GM04503 (cell line): ENCODE results near the gene LAMC1.

Experiments
- DNase-seq: peaks from one replicate; pipeline ENCODE4 v3.0.0-alpha.2; 2012; ENCODE audit warnings: low read depth

Gene LAMC1

GRCh38 chr1:183021405-183022201, 1.6 kb upstream of the LAMC1 start:
- DNase-seq, result no peak

DNA sequence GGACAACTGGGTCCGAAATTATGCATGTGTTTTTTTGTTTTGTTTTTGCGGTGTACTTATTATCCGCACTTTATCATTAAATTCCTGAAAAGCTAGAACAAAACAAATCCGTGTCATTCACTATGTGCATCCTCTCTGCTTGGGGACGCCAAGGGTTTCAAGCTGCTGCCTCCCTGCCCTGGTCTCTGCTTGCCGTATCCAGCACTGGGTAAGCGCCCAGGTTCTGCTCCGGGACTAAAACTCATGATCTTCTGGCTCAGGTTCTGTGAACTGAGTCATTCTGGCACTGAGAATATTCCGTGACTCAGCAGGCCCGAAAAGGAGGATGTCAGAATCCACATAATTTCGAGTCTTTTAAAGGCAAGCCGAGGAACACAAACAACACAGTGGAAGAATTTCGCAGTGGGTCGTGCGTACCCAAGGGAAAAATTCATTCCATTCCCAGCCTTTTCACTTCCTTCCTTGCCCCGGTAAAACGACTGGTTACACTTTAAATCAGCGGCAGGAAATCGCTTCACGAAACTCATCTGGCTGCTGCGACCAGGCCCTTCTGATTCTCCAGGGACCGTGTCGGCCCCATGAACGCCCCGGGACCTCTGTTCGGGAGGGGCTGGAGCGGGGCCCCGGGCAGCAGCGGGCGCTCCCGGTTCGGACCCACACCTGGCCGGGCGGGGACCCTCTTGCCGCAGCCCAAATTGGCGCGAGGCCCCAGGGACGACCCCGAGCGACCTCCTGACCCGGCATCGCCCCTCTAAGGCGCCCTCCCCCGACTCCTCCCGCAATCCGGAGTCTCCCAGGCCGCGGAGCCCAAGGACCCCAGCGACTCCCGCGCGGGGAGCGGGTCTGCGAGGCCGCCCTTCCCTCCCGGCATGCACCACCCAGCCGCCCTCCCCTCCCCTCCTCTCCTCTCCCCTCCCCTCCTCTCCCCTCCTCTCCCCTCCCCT, 746 bp upstream of the LAMC1 start:
- peak; percentile 98 for DNase-seq

DNA sequence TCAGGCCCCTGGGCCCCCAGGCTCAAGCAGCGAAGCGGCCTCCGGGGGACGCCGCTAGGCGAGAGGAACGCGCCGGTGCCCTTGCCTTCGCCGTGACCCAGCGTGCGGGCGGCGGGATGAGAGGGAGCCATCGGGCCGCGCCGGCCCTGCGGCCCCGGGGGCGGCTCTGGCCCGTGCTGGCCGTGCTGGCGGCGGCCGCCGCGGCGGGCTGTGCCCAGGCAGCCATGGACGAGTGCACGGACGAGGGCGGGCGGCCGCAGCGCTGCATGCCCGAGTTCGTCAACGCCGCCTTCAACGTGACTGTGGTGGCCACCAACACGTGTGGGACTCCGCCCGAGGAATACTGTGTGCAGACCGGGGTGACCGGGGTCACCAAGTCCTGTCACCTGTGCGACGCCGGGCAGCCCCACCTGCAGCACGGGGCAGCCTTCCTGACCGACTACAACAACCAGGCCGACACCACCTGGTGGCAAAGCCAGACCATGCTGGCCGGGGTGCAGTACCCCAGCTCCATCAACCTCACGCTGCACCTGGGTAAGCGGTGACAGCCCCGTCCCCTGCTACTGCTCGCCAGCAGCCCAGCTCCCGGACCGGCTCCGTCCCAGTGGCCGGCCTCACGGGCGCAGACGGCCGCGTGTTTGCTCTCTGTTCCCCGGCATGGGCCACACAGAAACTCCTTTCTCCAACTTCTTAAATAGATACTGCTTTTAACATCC, 539 bp downstream of the LAMC1 start:
- DNase-seq, result no peak

GRCh38 chr1:183024317-183025009, 1.2 kb downstream of the LAMC1 start:
- DNase-seq, result no peak

GRCh38 chr1:183025010-183025337, 1.8 kb downstream of the LAMC1 start:
- no peak for DNase-seq

DNA sequence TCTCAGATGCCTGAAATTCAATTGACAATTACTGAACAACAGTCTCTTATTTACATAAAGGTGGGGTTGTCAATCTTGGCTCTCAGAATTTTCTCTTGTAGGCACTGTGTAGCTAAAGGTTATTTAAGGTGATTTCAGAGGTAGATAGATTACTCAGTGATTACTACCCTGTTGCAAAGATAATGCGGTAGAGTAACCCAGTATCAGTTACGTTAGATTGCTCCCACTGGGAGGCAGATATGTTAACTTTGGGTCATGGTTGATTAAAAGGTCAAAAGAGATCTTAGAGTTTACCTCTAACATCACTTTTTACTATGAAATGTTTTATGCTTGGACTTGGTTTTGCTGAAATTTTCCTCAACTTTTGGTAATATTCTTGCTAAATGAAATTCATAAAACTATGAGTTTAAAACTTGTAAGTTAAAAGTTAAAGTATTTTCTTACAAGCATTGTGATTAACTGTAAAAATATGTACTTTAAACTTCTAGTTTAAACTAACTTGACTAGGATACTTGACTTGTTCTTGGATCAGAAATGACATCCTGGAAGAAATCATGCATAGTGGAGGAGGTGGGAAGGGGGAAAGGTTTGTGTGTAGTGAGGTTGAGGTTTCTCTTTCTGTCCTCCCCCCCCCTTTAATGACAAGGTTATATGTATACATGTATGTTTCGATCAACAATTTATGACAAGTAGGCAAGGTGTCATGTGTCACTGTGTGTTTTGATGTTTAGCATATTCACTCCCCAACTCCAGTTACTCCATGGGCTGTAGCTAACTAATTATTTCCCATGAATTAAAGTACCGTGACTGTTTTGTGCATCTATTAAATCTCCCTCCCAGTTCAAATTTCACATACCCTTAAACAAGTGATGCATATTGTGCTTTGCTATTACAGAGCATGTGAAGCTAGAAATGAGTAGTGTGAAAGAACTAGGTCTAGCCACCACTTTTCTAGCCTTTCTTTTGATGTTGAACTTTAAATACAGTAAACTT, 2.9 kb downstream of the LAMC1 start:
- DNase-seq, result no peak

DNA sequence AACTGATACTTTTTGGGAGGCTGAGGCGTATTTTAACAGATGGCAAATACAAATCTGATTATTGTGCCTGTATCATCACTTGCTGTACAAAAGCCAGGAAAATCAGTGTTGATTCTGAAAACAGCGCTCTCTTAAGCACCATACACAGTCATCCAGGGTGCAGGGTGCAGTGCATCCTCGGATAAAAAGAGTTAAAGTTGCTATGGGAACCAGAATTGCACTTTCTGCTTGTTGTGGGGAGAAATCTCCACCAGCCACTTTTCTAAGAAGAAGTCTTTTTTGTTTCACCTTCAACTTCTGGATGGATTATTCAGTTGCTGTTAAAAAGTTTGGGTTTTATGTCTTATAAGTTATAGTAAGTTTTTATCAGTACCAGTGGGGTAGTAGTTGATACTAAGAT, 3.8 kb downstream of the LAMC1 start:
- no peak for DNase-seq

- DNase-seq, result no peak
Observed at GRCh38 chr1:183027791-183028190, 4.6 kb downstream of the LAMC1 start.

DNA sequence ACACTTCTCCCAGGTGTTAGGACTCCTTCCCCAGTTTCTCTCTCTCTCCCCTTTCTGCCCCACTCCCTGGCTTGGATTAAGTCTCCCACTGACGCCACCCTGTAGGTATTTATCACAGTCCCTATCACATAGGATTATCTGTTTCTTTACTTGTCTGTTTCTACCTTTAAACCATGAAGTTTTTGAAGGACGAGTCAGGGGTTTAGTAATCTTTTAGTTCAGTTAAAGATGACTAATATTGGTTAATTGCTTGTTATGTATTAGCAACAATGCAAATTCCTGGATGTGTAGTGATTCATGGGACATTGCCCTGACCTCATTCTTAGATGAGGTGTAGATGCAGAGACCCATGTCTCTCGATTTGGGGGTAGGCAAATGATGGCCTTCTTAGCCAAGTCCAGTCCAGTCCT, 6.4 kb downstream of the LAMC1 start:
- peak; percentile 57 for DNase-seq

- DNase-seq, result no peak
Observed at GRCh38 chr1:183030053-183030452, 6.8 kb downstream of the LAMC1 start.

- DNase-seq, result no peak
Observed at GRCh38 chr1:183032122-183032921, 9.1 kb downstream of the LAMC1 start.

- no peak for DNase-seq
Observed at GRCh38 chr1:183033205-183033604, 10.0 kb downstream of the LAMC1 start.

GRCh38 chr1:183034682-183035081, 11.5 kb downstream of the LAMC1 start:
- DNase-seq, result no peak

DNA sequence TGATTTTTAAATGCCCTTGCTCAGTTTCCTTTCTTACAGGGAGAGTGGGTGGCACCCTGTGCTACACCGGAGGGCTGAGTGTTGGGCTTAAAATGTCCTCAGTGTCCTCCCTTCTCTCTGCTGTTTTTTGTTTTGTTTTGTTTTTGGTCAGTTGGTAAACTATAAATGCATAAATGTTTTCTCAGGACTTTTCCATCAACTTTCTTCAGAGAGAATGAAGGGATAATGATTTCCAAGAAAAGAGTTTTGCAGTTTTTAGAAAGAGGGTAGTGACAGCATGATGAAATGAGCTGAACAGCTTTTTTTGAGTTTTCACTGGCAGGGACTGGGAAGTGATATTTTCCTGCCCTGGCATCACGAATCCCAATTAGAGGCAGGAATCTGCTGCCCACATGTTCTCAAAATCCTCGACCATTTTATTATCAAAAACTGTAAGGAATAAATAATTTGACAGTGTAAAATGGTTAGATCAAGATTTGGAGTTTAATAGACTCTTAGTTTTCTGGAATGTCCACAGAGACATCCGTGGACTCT, 15.2 kb downstream of the LAMC1 start:
- DNase-seq, result no peak

- DNase-seq, result no peak
Observed at GRCh38 chr1:183038913-183039312, 15.7 kb downstream of the LAMC1 start.

DNA sequence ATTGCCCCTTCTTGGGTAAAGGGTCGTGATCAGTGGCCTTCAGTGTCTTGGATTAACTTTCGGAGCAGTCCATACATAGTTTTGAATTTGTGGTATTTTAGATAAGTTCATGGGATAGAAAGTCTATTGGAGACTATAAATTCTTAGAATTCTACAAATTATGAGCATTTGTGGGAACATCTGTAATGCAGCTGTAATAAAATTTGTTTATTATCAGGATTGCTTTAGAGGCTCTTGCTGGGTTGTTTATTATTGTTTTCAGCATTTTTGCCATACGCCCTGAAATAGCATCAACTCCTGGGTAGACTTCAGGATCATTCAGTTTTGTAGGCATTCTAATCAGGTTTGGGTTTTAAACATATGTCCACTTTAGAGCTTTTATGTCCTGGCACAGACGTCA, 16.1 kb downstream of the LAMC1 start:
- no peak for DNase-seq

DNA sequence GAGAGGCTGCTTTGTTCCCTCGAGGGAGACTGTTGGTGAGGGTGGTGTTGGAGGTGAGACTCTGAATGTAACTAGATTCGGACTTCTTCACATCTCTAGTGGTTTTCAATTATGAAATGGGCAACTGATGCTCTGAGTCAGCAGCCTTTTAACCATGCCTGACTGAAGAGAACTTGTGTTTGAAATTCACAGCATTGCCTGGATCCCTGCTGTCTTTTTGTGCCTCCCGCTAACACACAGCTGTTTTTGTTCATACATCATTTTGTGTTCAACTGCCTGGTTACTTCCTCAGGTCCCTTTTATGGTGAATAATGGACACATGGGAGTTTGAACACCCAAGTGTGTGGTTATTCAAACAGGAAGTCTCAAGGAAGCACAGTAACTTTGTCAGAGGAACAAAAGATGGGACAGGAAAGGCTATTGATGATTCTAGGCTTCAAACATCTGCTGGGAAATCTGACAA, 16.8 kb downstream of the LAMC1 start:
- DNase-seq, result peak; percentile 78

DNA sequence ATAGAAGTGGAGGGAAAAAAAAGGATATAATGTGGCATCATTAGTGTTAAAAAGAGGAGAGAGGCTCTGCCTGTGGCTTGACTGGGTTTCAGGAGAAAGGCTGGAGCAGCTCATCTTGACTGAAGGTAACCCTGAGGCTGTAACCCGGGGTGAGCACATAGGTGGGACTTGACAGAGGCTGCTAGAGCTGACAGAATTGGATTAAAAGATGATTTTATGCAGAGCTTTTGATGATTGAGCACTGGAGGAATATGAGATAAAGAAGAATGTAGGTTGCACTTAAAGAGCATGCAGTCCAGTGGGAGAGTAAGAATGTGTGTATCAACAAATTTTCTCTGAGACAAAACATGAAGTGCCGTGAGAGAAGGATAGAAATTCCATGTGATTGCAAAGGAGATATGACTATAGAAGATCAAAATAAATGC, 17.3 kb downstream of the LAMC1 start:
- no peak for DNase-seq

- no peak for DNase-seq
Observed at GRCh38 chr1:183043254-183043653, 20.0 kb downstream of the LAMC1 start.
